Neural progenitor cell (in vitro differentiated cells): ENCODE results near the gene FABP1.

Source experiments
- CTCF ChIP-seq: fragments of 200-600 bp; sonication (generic); IDR thresholded peaks from 2 replicates; pipeline ENCODE4 v1.5.1; 2017; ENCODE audit warnings: antibody characterized with exemption, mild to moderate bottlenecking
- EZH2 ChIP-seq: fragments of 200-600 bp; sonication (generic); IDR thresholded peaks from 2 replicates; pipeline ENCODE4 v1.6.1; 2017; ENCODE audit warnings: antibody characterized with exemption, mild to moderate bottlenecking, moderate library complexity

GRCh38 chr2:88074150-88074549 is 53.7 kb downstream of the FABP1 start:
- TF ChIP-seq CTCF (no peak), EZH2 (no peak)
